PC-9 (cell line): ENCODE data around the gene CD99.

Experiments
- CTCF ChIP-seq: fragments of 200-600 bp; sonication (generic); conservative IDR thresholded peaks from 2 replicates; pipeline ENCODE4 v1.6.1; 2017; ENCODE audit warnings: mixed run types, antibody characterized with exemption, mild to moderate bottlenecking, moderate library complexity
- EZH2 ChIP-seq: fragments of 200-600 bp; sonication (generic); IDR thresholded peaks from 2 replicates; pipeline ENCODE4 v1.8.0; 2017; ENCODE audit warnings: antibody characterized with exemption, low read depth

DNA sequence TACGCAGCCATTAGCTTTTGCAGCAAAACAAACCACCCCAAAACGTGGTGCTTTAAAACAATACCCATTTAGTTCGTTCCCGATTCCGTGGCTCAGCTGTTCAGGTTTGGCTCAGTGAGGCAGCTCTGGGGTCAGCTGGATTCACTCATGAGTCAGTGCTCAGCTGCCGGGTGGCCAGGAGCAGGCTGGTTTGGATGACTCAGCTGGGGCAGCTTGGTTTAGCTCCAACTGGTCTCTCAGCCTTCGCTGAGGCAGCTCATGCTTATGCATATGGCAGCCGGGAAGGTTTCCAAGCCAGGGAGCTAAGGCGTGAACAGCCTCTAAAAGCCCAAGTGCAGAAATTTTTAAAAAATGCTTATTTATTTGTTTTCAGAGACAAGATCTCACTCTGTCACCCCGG, 13.3 kb upstream of the CD99 start:
- TF ChIP-seq CTCF (no peak), EZH2 (no peak)
